Spleen (tissue), 7 donors: ENCODE data around the gene TIAM1.

ENCODE experiments used
- POLR2A ChIP-seq, 3 donors: fragments of 450-650 bp; IDR thresholded peaks; one replicate each; pipeline ENCODE4 v1.5.1; 2017; ENCODE audit warnings: antibody characterized with exemption in 3 of 3, mild to moderate bottlenecking in 1 of 3
- POLR2AphosphoS5 ChIP-seq, 3 donors: sonication (generic); formaldehyde crosslinking; IDR thresholded peaks; one replicate each; pipeline ENCODE4 v1.5.1; 2017; ENCODE audit warnings: antibody characterized with exemption in 3 of 3
- TF ChIP-seq, protein P1 (sequence below), 11 experiments: fragments of 200-600 bp in 7 of 11; fragments of 450-650 bp in 4 of 11; sonication (generic) in 4 of 11; IDR thresholded peaks in 8 of 11; conservative IDR thresholded peaks in 3 of 11; 1 replicate in 7 of 11; 2 replicates in 4 of 11; pipeline versions ENCODE4 v1.4.0 to v1.8.0; 2016 to 2021; ENCODE audit warnings: antibody characterized with exemption in 11 of 11, inconsistent platforms in 4 of 11, mild to moderate bottlenecking in 1 of 11
- donor health status: DM: no; HTN: no; CAD: no; lungs with moderate emphysema.
- donor health status: DM: no; HTN: no; CAD: no.
- donor health status: DM: no; HTN: no; CAD: no.

GRCh38 chr21:31107176-31107785 lies 236.8 kb downstream of the TIAM1 start:
- TF ChIP-seq POLR2A (IDR thresholded peaks at IDR 0.05): no peak
- TF ChIP-seq, protein P1, sequence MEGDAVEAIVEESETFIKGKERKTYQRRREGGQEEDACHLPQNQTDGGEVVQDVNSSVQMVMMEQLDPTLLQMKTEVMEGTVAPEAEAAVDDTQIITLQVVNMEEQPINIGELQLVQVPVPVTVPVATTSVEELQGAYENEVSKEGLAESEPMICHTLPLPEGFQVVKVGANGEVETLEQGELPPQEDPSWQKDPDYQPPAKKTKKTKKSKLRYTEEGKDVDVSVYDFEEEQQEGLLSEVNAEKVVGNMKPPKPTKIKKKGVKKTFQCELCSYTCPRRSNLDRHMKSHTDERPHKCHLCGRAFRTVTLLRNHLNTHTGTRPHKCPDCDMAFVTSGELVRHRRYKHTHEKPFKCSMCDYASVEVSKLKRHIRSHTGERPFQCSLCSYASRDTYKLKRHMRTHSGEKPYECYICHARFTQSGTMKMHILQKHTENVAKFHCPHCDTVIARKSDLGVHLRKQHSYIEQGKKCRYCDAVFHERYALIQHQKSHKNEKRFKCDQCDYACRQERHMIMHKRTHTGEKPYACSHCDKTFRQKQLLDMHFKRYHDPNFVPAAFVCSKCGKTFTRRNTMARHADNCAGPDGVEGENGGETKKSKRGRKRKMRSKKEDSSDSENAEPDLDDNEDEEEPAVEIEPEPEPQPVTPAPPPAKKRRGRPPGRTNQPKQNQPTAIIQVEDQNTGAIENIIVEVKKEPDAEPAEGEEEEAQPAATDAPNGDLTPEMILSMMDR (IDR thresholded peaks at IDR 0.05 in 8 of 11, conservative IDR thresholded peaks at IDR 0.05 in 3 of 11): no peak
- TF ChIP-seq POLR2AphosphoS5 (IDR thresholded peaks at IDR 0.05): no peak
